ENCODE measurements around the gene SLFN13. TPM values are rescaled to one million over a fixed set of nuclear protein-coding genes. Genes with fewer than 3 reads are reported as not detected.
"Not testable (repeated sequence)": the region's sequence is repeated elsewhere in the genome, so short reads cannot be mapped to it uniquely, and the experiment has no call there.

The SLFN13 gene
- polyA plus RNA-seq, 1 donor (not counting 4 experiments of a cell fraction or from before 2014, with no cell fraction given) = 1.4 TPM

- no peak overlapping the region for H3K27ac ChIP-seq (ENCODE audit: control insufficient read depth, insufficient read depth, low read length)
Observed at GRCh38 chr17:35467824-35468223, 19.3 kb upstream of the SLFN13 start.

GRCh38 chr17:35460354-35460851 lies 11.8 kb upstream of the SLFN13 start:
- no peak overlapping the region for H3K27ac ChIP-seq (ENCODE audit: control insufficient read depth, insufficient read depth, low read length)
- no peak for FAIRE-seq

More at GRCh38 chr17:35467824-35468223, 19.3 kb upstream of the SLFN13 start:
- Histone ChIP-seq H3K9me1 (ENCODE audit: control insufficient read depth, extremely low read depth, insufficient read depth, low read length) (no peaks in the 10 kb centered on the region), H3K9me3 (ENCODE audit: control insufficient read depth, low read depth, low read length) (no peaks in the 10 kb centered on the region), H3K79me2 (ENCODE audit: control insufficient read depth, insufficient read depth, low read length) (no peaks in the 10 kb centered on the region), H3K4me1 (ENCODE audit: control insufficient read depth, extremely low read depth, insufficient read depth, low read length) (no peaks in the 10 kb centered on the region), H3K9ac (ENCODE audit: control insufficient read depth, extremely low read depth, insufficient read depth, low read length) (no peak overlapping the region), H4K20me1 (ENCODE audit: control insufficient read depth, extremely low read depth, insufficient read depth, low read length) (no peaks in the 10 kb centered on the region), H3K36me3 (ENCODE audit: control insufficient read depth in 2 of 2, extremely low read depth in 1 of 2, insufficient read depth in 2 of 2, low read length in 2 of 2) (no peaks in the 10 kb centered on the region), H3K27me3 (ENCODE audit: control insufficient read depth, extremely low read depth, insufficient read depth, low read length) (peaks cover 13% of the 10 kb centered on the region), H2AFZ (ENCODE audit: control insufficient read depth, low read length) (no peak overlapping the region), H3K4me3 (ENCODE audit: control insufficient read depth in 2 of 3, extremely low read depth in 1 of 3, insufficient read depth in 2 of 3, low read depth in 1 of 3, low read length in 3 of 3) (no peak overlapping the region), H3K4me2 (ENCODE audit: control insufficient read depth, extremely low read depth, insufficient read depth, low read depth, low read length) (no peak overlapping the region)
- TF ChIP-seq CTCF (optimal IDR thresholded peaks at IDR 0.05 in 1 of 3, IDR thresholded peaks at IDR 0.05 in 1 of 3, conservative IDR thresholded peaks at IDR 0.05 in 1 of 3; ENCODE audit: extremely low read depth in 1 of 3, insufficient read depth in 2 of 3, low read length in 3 of 3) (no peak), EZH2 (IDR thresholded peaks at IDR 0.05; ENCODE audit: low read length) (no peak)
- DNase-seq (ENCODE audit: low read depth, low spot score) (no peak), FAIRE-seq (no peak)
- dilution Hi-C loops (cut with MboI; ENCODE audit: extremely low pct_ligation_motif_present, low sequenced_read_pairs) = no loop called here

GRCh38 chr17:35454035-35454434 lies 5.5 kb upstream of the SLFN13 start:
- H3K27ac ChIP-seq (ENCODE audit: control insufficient read depth, insufficient read depth, low read length); H3K4me1 ChIP-seq (ENCODE audit: control insufficient read depth, extremely low read depth, insufficient read depth, low read length); H3K4me2 ChIP-seq (ENCODE audit: control insufficient read depth, extremely low read depth, insufficient read depth, low read depth, low read length); H4K20me1 ChIP-seq (ENCODE audit: control insufficient read depth, extremely low read depth, insufficient read depth, low read length); H3K9ac ChIP-seq (ENCODE audit: control insufficient read depth, extremely low read depth, insufficient read depth, low read length); FAIRE-seq; H3K9me1 ChIP-seq (ENCODE audit: control insufficient read depth, extremely low read depth, insufficient read depth, low read length); H3K9me3 ChIP-seq (ENCODE audit: control insufficient read depth, low read depth, low read length); H3K36me3 ChIP-seq (ENCODE audit: control insufficient read depth in 2 of 2, extremely low read depth in 1 of 2, insufficient read depth in 2 of 2, low read length in 2 of 2); H3K4me3 ChIP-seq (ENCODE audit: control insufficient read depth in 2 of 3, extremely low read depth in 1 of 3, insufficient read depth in 2 of 3, low read depth in 1 of 3, low read length in 3 of 3); H2AFZ ChIP-seq (ENCODE audit: control insufficient read depth, low read length); H3K79me2 ChIP-seq (ENCODE audit: control insufficient read depth, insufficient read depth, low read length); DNase-seq (ENCODE audit: low read depth, low spot score); dilution Hi-C loops (cut with MboI; ENCODE audit: extremely low pct_ligation_motif_present, low sequenced_read_pairs): not testable (repeated sequence)
- H3K27me3 ChIP-seq (ENCODE audit: control insufficient read depth, extremely low read depth, insufficient read depth, low read length) = peaks cover 24% of the 10 kb centered on the region

More at GRCh38 chr17:35460354-35460851, 11.8 kb upstream of the SLFN13 start:
- no peak for DNase-seq (ENCODE audit: low read depth, low spot score)
- Histone ChIP-seq H3K36me3 (ENCODE audit: control insufficient read depth in 2 of 2, extremely low read depth in 1 of 2, insufficient read depth in 2 of 2, low read length in 2 of 2) (no peaks in the 10 kb centered on the region), H3K9me3 (ENCODE audit: control insufficient read depth, low read depth, low read length) (no peaks in the 10 kb centered on the region), H3K9me1 (ENCODE audit: control insufficient read depth, extremely low read depth, insufficient read depth, low read length) (no peaks in the 10 kb centered on the region), H2AFZ (ENCODE audit: control insufficient read depth, low read length) (peak overlapping the region; percentile 8), H3K4me3 (ENCODE audit: control insufficient read depth in 2 of 3, extremely low read depth in 1 of 3, insufficient read depth in 2 of 3, low read depth in 1 of 3, low read length in 3 of 3) (peak overlapping the region; percentile 23 to 38 (median 37)), H3K4me2 (ENCODE audit: control insufficient read depth, extremely low read depth, insufficient read depth, low read depth, low read length) (peak overlapping the region; percentile 61), H4K20me1 (ENCODE audit: control insufficient read depth, extremely low read depth, insufficient read depth, low read length) (no peaks in the 10 kb centered on the region), H3K9ac (ENCODE audit: control insufficient read depth, extremely low read depth, insufficient read depth, low read length) (no peak overlapping the region), H3K4me1 (ENCODE audit: control insufficient read depth, extremely low read depth, insufficient read depth, low read length) (no peaks in the 10 kb centered on the region), H3K79me2 (ENCODE audit: control insufficient read depth, insufficient read depth, low read length) (no peaks in the 10 kb centered on the region), H3K27me3 (ENCODE audit: control insufficient read depth, extremely low read depth, insufficient read depth, low read length) (peaks cover 23% of the 10 kb centered on the region)
- no peak for TF ChIP-seq EZH2 (IDR thresholded peaks at IDR 0.05; ENCODE audit: low read length)
- no peak for TF ChIP-seq CTCF (optimal IDR thresholded peaks at IDR 0.05 in 1 of 3, IDR thresholded peaks at IDR 0.05 in 1 of 3, conservative IDR thresholded peaks at IDR 0.05 in 1 of 3; ENCODE audit: extremely low read depth in 1 of 3, insufficient read depth in 2 of 3, low read length in 3 of 3)
- dilution Hi-C loops (cut with MboI; ENCODE audit: extremely low pct_ligation_motif_present, low sequenced_read_pairs) = no loop called here

All from keratinocyte (primary cell).